Measurements from ENCODE around the gene MID1IP1.

- TF ChIP-seq CTCF (IDR thresholded peaks at IDR 0.05; ENCODE audit: insufficient read depth, low read length, poor library complexity, severe bottlenecking) = no peak
- no peak for TF ChIP-seq EZH2phosphoT487 (conservative IDR thresholded peaks at IDR 0.05; ENCODE audit: low read length)
These were observed 19.5 kb downstream of the MID1IP1 start for GRCh38 chrX:38820751-38821150.
